Smooth muscle cell (in vitro differentiated cells): Measurements from ENCODE around the gene ARPC4. TPM values are rescaled to one million over a fixed set of nuclear protein-coding genes. Genes with fewer than 3 reads are reported as not detected.

Experiments
- DNase-seq: peaks from one replicate; lab custom pipeline; 2025; ENCODE audit not compliant: unreplicated experiment; lab: John Stamatoyannopoulos, UW
- H2AFZ ChIP-seq: fragments of 200-600 bp; sonication (generic); 2 replicates; pipeline ENCODE4 v1.6.0; 2016; ENCODE audit warnings: antibody characterized with exemption, low read depth, mild to moderate bottlenecking
- H3F3A ChIP-seq: fragments of 200-600 bp; sonication (generic); 2 replicates; pipeline ENCODE4 v1.6.0; 2017; ENCODE audit warnings: antibody characterized with exemption, low read depth
- H3K27ac ChIP-seq: fragments of 200-600 bp; sonication (generic); 2 replicates; pipeline ENCODE4 v1.5.1; 2016; ENCODE audit warnings: low read depth, mild to moderate bottlenecking
- H3K27me3 ChIP-seq: fragments of 200-600 bp; sonication (generic); 2 replicates; pipeline ENCODE4 v1.6.1; 2016; ENCODE audit warnings: low read depth, mild to moderate bottlenecking
- H3K36me3 ChIP-seq: fragments of 200-600 bp; sonication (generic); 2 replicates; pipeline ENCODE4 v1.5.1; 2016; ENCODE audit warnings: low read depth
- H3K4me1 ChIP-seq: fragments of 200-600 bp; sonication (generic); 2 replicates; pipeline ENCODE4 v1.5.1; 2016; ENCODE audit warnings: low read depth
- H3K4me2 ChIP-seq: fragments of 200-600 bp; sonication (generic); 2 replicates; pipeline ENCODE4 v1.6.0; 2016; ENCODE audit warnings: mild to moderate bottlenecking
- H3K4me3 ChIP-seq: fragments of 200-600 bp; sonication (generic); 2 replicates; pipeline ENCODE4 v1.5.1; 2016; ENCODE audit warnings: mild to moderate bottlenecking
- H3K79me2 ChIP-seq: fragments of 200-600 bp; sonication (generic); 2 replicates; pipeline ENCODE4 v1.6.0; 2016; ENCODE audit warnings: low read depth, mild to moderate bottlenecking
- H3K9ac ChIP-seq: fragments of 200-600 bp; sonication (generic); 2 replicates; pipeline ENCODE4 v1.6.0; 2016; ENCODE audit warnings: low read depth
- H3K9me3 ChIP-seq: fragments of 200-600 bp; sonication (generic); replicated peaks from 2 replicates; pipeline ENCODE4 v1.5.1; 2016; ENCODE audit warnings: low read depth
- H4K20me1 ChIP-seq: fragments of 200-600 bp; sonication (generic); 2 replicates; pipeline ENCODE4 v1.6.0; 2016; ENCODE audit warnings: low read depth
- WGBS: methylation state at CpG from one replicate; pipeline ENCODE4 v1.1.7; 2016; ENCODE audit warnings: low lambda C conversion rate; 5-methylcytosine and 5-hydroxymethylcytosine counted together
- polyA plus RNA-seq: library from polyadenylated mRNA; unstranded; fragments of >200 nt; fragmentation: Nextera tagmentation; extraction: Ambion mirVana; gene quantifications from 2 replicates; pipeline ENCODE4 v1.2.1, GENCODE V29; 2016
- total RNA-seq: library from RNA; depleted of rRNA; stranded (reverse); fragments of >200 nt; gene quantifications from 2 replicates; pipeline ENCODE4 v1.2.3, GENCODE V29; 2014
- TF ChIP-seq, protein P1 (sequence below): fragments of 200-600 bp; sonication (generic); IDR thresholded peaks from 2 replicates; pipeline ENCODE4 v1.5.1; 2017; ENCODE audit warnings: borderline replicate concordance, mild to moderate bottlenecking, antibody characterized with exemption; ENCODE audit not compliant: insufficient read depth, poor library complexity, severe bottlenecking

Gene ARPC4
- total and polyA plus RNA-seq, 2 experiments from 2014 or later, result 93.9 to 130 TPM

DNA sequence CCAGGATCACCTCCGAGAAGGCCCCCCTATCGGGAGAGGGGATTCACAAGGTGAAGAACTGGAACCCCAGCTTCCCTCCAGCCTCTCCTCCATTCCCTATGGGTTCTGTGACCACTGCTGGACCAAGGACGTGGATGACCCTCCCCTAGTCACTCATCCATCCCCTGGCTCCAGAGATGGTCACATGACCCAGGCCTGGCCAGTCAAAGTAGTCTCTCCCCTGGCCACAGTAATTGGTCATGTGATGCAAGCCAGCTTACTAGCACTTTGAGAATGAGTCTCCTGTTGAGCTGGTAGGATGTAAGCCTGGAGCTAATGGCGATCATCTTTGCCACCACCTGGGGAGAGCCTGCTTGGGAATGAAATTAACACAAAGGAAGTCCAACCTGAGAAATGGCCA, 27.0 kb upstream of the ARPC4 start:
- 87% methylated on average over 4 of the region's 4 CpGs for WGBS
- Histone ChIP-seq H2AFZ (no peak overlapping the region), H3K4me3 (no peak overlapping the region), H3K4me2 (no peak overlapping the region), H3K4me1 (peaks cover 4% of the 10 kb centered on the region), H3K27me3 (no peaks in the 10 kb centered on the region), H4K20me1 (no peaks in the 10 kb centered on the region), H3K36me3 (no peaks in the 10 kb centered on the region), H3K9me3 (no peaks in the 10 kb centered on the region), H3K79me2 (no peaks in the 10 kb centered on the region), H3K9ac (no peak overlapping the region), H3F3A (no peaks in the 10 kb centered on the region), H3K27ac (no peak overlapping the region)
- TF ChIP-seq, protein P1, sequence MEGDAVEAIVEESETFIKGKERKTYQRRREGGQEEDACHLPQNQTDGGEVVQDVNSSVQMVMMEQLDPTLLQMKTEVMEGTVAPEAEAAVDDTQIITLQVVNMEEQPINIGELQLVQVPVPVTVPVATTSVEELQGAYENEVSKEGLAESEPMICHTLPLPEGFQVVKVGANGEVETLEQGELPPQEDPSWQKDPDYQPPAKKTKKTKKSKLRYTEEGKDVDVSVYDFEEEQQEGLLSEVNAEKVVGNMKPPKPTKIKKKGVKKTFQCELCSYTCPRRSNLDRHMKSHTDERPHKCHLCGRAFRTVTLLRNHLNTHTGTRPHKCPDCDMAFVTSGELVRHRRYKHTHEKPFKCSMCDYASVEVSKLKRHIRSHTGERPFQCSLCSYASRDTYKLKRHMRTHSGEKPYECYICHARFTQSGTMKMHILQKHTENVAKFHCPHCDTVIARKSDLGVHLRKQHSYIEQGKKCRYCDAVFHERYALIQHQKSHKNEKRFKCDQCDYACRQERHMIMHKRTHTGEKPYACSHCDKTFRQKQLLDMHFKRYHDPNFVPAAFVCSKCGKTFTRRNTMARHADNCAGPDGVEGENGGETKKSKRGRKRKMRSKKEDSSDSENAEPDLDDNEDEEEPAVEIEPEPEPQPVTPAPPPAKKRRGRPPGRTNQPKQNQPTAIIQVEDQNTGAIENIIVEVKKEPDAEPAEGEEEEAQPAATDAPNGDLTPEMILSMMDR, result no peak
- no peak for DNase-seq

DNA sequence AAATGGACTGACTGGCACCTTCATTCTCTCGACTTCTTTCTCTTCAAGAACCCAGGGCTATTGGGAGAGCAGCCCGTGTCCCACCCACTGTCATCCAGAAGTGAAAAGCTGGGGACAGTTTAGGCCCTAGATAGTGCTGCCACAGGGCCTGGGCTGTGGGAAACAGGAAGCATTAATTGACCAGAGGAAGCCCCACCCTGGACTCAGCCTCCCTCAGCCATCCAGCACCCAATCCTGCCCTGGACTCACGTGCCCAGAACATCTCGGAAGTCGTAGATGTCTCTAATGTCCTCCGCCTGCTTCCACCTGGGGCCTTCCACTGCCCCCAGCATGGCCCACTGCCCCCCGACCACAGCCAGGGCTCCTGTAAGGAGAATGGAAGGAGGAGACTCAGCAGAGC, 25.5 kb upstream of the ARPC4 start:
- H3K27ac ChIP-seq, result no peak overlapping the region
- WGBS, result 86% methylated on average over 7 of the region's 7 CpGs
- no peak overlapping the region for H3K4me3 ChIP-seq
- H2AFZ ChIP-seq, result no peak overlapping the region
- no peaks in the 10 kb centered on the region for H3K27me3 ChIP-seq
- H3K9me3 ChIP-seq, result no peaks in the 10 kb centered on the region
- no peaks in the 10 kb centered on the region for H3K79me2 ChIP-seq
- H3K36me3 ChIP-seq, result no peaks in the 10 kb centered on the region
- peaks cover 4% of the 10 kb centered on the region for H3K4me1 ChIP-seq
- DNase-seq, result no peak
- TF ChIP-seq, protein P1, result no peak
- no peaks in the 10 kb centered on the region for H3F3A ChIP-seq
- H4K20me1 ChIP-seq, result no peaks in the 10 kb centered on the region
- no peak overlapping the region for H3K9ac ChIP-seq
- no peak overlapping the region for H3K4me2 ChIP-seq

DNA sequence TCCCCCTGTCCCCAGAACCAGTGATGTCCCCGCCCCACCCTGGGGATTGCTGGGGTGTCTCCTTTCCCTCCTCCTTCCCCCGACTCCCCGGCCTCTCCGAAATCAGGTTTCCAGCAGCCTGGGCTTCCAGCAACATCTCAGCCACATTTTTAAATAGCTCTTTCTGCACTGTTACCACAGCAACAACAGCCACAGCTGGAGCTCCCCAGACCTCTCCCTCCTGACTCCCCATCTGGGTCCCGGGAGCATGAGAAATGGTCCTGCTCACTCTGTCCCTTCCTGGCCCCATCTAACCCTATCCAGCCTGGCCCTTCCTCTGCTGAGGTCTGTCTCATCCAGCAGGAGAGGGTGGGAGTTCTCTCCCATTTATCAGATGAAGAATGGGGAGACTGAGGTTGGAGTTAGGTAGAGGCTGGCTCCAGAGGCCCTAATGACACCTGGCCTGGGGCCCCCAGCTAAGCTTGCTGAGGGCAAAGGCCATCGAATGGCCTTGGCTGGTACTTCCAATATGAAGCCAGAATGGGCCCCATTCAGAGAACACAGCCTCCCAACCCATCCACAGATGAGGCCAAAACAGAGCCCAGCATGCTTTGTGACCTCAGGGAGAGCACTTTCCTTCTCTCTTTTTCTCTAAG, 24.6 kb upstream of the ARPC4 start:
- Histone ChIP-seq H3K4me2 (no peak overlapping the region), H3K27me3 (no peaks in the 10 kb centered on the region), H2AFZ (no peak overlapping the region), H3K27ac (no peak overlapping the region), H3K9ac (no peak overlapping the region), H3F3A (no peaks in the 10 kb centered on the region), H3K4me1 (peaks cover 4% of the 10 kb centered on the region), H3K79me2 (no peaks in the 10 kb centered on the region), H3K9me3 (no peaks in the 10 kb centered on the region), H3K4me3 (no peak overlapping the region), H4K20me1 (no peaks in the 10 kb centered on the region), H3K36me3 (no peaks in the 10 kb centered on the region)
- DNase-seq, result no peak
- TF ChIP-seq, protein P1, result no peak
- WGBS, result 95% methylated on average over 3 of the region's 6 CpGs

GRCh38 chr3:9769012-9769411, 23.9 kb upstream of the ARPC4 start:
- no peak overlapping the region for H2AFZ ChIP-seq
- H3K4me3 ChIP-seq, result peak overlapping the region; percentile 56
- peak overlapping the region; percentile 47 for H3K9ac ChIP-seq
- no peak overlapping the region for H3K27ac ChIP-seq
- no peaks in the 10 kb centered on the region for H3F3A ChIP-seq
- H3K9me3 ChIP-seq, result no peaks in the 10 kb centered on the region
- no peaks in the 10 kb centered on the region for H3K36me3 ChIP-seq
- no peaks in the 10 kb centered on the region for H3K27me3 ChIP-seq
- peak overlapping the region; percentile 87 for H3K4me2 ChIP-seq
- no peak for DNase-seq
- TF ChIP-seq, protein P1, result no peak
- WGBS, result 90% methylated on average over 5 of the region's 5 CpGs
- H3K4me1 ChIP-seq, result peaks cover 4% of the 10 kb centered on the region
- no peaks in the 10 kb centered on the region for H4K20me1 ChIP-seq
- H3K79me2 ChIP-seq, result no peaks in the 10 kb centered on the region
